Measurements from ENCODE around the gene NDFIP2. TPM values are rescaled to one million over a fixed set of nuclear protein-coding genes. Genes with fewer than 3 reads are reported as not detected.

Gene NDFIP2
- total RNA-seq, 2 donors from 2014 or later: 13.3 to 13.7 TPM

DNA sequence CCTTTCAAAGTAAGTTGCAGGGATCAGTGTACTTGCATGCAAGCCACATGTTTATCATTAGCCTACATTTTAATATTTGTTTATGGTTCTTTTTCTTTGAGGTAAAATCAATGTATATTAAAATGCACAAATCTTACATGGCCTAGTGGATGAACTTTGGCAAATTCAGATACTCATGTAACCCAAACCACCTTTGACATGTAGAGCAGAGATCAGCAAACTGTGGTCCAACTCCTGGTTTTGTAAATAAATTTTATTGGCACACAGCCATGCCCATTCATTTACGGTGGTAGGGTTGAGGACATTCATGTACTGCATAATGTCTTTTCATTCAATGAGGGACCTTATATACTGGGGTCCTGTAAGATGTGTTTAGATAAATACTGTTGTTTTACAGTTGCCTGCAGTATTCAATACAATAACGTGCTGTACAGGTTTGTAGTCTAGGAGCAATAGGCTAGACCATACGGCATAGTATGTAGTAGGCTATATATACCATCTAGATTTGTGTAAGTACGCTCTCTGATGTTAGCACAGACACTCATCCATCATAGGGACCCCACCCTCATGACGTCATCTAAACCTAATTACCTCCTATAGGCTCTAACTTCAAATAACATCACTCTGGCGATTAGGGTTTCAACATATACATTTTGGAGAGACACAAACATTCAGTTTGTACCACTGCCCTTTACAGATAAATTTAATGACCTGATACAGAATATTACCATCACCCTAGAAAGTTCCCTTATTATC is 5.7 kb downstream of the NDFIP2 start:
- intact Hi-C loops (cut with DNase I): no loop called here

DNA sequence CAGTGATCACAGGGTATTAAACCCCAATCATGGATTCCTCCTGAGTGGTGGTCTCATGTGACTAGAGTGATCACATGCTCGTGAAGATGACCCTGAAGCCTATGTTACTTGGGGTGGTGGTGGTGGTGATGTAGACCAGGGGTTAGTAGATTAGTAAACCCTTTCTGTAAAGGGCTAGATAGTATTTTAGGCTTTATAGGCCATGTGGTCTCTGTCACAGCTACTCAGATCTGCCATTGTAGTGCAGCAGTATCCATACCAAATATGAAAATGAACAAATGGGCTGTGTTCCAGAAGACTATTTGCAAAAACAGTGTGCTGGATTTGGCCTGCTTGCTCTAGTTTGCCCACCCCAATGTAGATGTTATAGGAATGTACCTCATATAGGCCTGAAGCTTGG is 9.4 kb downstream of the NDFIP2 start:
- DNase-seq (ENCODE audit: low spot score): no peak
- intact Hi-C loops (cut with DNase I): no loop called here

More for the DNA sequence above, 5.7 kb downstream of the NDFIP2 start:
- no peak for DNase-seq (ENCODE audit: low spot score)

DNA sequence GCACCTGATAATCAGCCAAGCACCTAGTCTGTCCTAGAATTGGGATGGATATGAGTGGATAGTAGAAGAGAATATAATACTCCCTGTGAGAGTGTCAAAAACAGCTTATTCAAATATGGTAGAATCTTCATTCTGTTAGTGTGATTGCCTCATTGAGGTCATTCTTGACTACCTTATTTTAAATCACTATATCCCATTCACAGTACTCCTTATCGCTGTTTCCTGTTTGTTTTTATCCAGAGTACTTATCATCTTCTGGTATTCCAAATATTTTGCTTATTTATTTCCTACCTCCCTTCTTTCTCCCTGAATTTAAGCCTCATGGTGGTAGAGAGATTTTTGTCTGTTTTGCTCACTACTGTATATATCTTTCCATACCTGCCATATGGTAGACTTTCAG is 9.9 kb downstream of the NDFIP2 start:
- intact Hi-C loops (cut with DNase I): no loop called here

GRCh38 chr13:79491715-79492114 is 10.8 kb downstream of the NDFIP2 start:
- DNase-seq (ENCODE audit: low spot score): no peak
- intact Hi-C loops (cut with DNase I): no loop called here

More for the DNA sequence above, 9.9 kb downstream of the NDFIP2 start:
- no peak for DNase-seq (ENCODE audit: low spot score)

- intact Hi-C loops (cut with DNase I): no loop called here
- no peak for DNase-seq (ENCODE audit: low spot score)
Observed at GRCh38 chr13:79492313-79492798, 11.4 kb downstream of the NDFIP2 start.

GRCh38 chr13:79492918-79493594 is 12.1 kb downstream of the NDFIP2 start:
- intact Hi-C loops (cut with DNase I): no loop called here
- no peak for DNase-seq (ENCODE audit: low spot score)

GRCh38 chr13:79496188-79496587 is 15.2 kb downstream of the NDFIP2 start:
- no peak for DNase-seq (ENCODE audit: low spot score)
- intact Hi-C loops (cut with DNase I): loop anchor here in 1 of 2 donors (5.0 kb wide), 1 partner anchor 1211 kb away; no protein-coding TSS in a partner anchor

DNA sequence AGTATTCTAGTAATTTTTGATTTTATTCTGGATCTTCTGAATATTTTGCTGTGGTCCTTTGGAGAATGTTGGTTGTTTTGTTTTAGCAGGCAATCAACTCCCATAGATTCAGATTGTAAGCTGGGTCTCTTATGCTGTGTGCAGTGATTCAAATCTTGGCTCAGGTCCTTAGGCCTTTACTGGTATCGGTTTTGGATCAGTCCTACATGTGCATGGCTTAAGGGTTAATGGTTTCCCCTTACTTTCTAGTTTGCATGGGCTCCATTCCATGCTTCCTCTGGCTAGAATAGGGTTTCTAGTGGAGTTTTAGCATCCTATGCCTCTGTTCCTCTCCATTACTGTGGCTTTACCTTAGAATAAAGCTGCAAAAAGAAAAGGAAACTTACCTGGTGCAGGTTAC is 16.1 kb downstream of the NDFIP2 start:
- intact Hi-C loops (cut with DNase I): loop anchor here in 1 of 2 donors (5.0 kb wide), 1 partner anchor 1210 kb away; no protein-coding TSS in a partner anchor
- no peak for DNase-seq (ENCODE audit: low spot score)

- no peak for DNase-seq (ENCODE audit: low spot score)
- intact Hi-C loops (cut with DNase I): loop anchor here in 1 of 2 donors (5.0 kb wide), 1 partner anchor 1209 kb away; no protein-coding TSS in a partner anchor
Observed at GRCh38 chr13:79497852-79498251, 16.9 kb downstream of the NDFIP2 start.

GRCh38 chr13:79500829-79501228 is 19.9 kb downstream of the NDFIP2 start:
- no peak for DNase-seq (ENCODE audit: low spot score)
- intact Hi-C loops (cut with DNase I): no loop called here

DNA sequence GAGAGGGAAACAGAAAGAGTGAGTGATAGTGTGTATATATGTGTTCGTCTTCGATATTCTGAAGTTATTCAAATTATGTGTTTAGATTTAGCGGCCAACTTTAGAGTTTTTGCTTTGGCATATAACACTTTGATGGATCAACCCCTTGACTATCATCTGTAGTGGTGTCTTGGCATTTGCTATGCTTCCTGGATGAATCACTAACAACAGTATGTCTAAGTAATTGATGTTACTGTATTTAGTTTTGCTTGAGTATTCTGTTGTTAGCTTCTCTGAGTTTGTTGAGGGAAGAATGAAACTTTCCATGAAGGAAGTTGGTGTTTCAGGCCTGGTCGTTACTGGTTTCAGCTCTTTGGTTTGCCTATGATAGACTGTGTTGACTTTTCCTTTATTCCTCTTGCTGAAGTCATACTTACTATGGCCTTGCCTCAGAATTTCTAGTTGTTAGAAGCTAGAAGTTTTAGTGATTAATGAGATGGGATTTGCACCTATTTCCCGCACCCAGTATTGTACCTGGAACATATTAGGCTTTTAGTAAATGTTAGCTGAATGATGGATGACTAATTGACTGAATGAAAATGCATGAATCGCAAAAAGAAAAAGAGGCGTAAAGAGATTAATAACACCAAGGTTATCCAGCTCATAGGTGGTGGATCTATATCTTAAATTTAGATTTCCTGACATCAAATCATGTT is 20.7 kb downstream of the NDFIP2 start:
- intact Hi-C loops (cut with DNase I): no loop called here
- DNase-seq (ENCODE audit: low spot score): no peak

- intact Hi-C loops (cut with DNase I): no loop called here
- DNase-seq (ENCODE audit: low spot score): no peak
Observed at GRCh38 chr13:79502859-79503468, 22.0 kb downstream of the NDFIP2 start.

GRCh38 chr13:79503473-79504017 is 22.6 kb downstream of the NDFIP2 start:
- no peak for DNase-seq (ENCODE audit: low spot score)
- intact Hi-C loops (cut with DNase I): no loop called here

DNA sequence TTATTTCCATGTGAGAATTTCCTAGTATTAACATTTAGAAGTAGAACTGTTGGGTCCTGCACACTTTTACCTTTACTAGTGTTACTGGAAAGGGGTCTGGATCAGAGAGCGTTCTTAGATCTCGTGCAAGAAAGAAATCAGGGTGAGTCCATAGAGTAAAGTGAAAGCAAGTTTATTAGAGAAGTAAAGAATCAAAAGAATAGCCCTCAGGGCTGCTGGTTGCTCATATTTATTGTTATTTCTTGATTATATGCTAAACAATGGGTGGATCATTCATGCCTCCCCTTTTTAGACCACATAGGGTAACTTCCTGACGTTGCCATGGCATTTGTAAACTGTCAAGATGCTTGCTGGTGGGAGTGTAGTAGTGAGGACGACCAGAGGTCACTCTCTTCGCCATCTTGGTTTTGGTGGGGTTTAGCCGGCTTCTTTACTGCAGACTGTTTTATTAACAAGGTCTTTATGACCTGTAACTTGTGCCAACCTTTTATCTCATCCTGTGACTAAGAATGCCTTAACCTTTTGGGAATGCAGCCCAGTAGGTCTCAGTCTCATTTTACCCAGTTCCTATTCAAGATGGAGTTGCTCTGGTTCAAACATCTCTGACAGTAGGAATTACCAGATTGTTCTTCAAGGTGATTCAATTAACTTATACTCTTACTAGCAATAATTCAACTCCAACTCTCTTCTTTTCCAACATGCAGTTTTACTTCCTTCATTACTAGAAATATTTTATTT is 27.4 kb downstream of the NDFIP2 start:
- no peak for DNase-seq (ENCODE audit: low spot score)
- intact Hi-C loops (cut with DNase I): no loop called here

GRCh38 chr13:79511611-79512010 is 30.7 kb downstream of the NDFIP2 start:
- intact Hi-C loops (cut with DNase I): no loop called here
- DNase-seq (ENCODE audit: low spot score): no peak

DNA sequence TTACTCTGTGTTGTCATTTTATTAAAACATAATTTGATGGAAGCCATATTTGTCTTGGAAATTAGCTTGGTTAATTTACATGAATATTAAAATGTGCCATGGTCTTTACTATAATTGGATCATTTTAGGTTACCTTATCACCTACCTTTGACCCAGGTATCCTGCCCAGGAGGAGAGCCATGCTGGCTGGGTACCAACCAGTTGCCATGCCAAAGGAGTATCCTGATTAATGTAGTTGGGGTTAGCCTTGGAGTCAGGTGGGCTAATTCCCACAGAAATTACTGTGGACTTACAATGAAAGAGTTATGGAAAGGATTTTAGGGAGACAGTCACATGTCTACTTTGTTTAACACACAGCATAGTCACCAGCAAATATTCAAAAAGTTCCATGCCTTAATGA is 32.0 kb downstream of the NDFIP2 start:
- intact Hi-C loops (cut with DNase I): no loop called here

DNA sequence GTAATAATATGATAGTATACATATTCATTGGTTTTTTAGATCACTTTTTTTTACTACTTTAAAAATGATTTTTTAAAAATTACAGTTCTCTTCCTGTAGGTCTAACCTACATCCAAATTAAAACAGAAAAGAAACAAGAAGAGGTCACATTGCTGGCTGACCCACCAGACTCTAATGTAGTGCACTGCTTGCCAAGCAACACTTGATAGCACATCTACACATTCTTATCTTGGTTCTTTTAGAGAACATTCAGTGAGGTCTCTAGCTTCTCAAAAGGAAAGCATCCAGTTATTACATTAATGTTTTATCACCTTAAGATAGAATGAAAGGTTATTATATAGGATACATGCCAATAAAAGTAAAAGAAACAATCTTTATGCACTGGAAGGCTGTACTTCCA is 35.6 kb downstream of the NDFIP2 start:
- intact Hi-C loops (cut with DNase I): no loop called here
- DNase-seq (ENCODE audit: low spot score): no peak

More for the DNA sequence above, 32.0 kb downstream of the NDFIP2 start:
- DNase-seq (ENCODE audit: low spot score): no peak

DNA sequence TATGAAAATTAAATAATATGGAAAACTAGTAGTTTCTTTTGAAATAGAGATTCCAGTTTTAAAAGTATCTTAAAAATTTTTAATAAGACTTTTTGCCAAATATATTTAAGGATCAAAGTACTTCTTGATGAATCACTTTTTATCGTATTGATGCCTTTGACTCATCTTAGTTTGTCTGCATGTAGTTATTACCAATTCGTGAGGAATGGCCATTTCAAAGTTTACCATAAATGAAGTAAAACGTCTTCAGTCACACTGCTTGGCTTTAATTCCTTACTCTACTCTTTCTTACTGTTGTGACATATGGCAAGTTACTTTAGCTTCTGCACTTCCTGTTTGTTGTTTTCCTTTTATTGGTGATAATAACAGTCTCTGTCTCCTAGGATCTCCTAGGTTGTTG is 38.3 kb downstream of the NDFIP2 start:
- DNase-seq (ENCODE audit: low spot score): no peak
- intact Hi-C loops (cut with DNase I): no loop called here

DNA sequence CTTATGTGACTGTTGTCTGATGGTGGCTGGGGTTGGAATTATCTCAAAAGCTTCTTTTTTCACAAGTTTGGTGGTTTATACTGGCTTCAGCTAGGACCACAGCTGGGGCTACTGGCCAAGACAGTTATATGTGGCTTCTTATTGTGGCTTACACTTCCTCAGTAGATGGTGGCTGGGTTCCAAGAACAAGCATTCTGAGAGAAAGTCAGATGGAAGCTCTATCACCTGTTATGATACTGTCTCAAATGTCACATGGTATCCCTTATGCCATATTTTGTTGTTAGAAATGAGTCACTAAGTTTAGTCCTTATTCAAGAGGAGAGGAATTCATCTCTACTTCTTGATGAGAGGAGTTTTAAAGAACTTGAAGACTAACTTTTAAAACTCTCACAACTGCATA is 41.6 kb downstream of the NDFIP2 start:
- intact Hi-C loops (cut with DNase I): no loop called here
- DNase-seq (ENCODE audit: low spot score): no peak

Measured in posterior vena cava (tissue), 2 donors.